Lower lobe of right lung (tissue), 2 donors: ENCODE results near the gene OR11H7. TPM values are rescaled to one million over a fixed set of nuclear protein-coding genes. Genes with fewer than 3 reads are reported as not detected.
"Not testable (repeated sequence)": the region's sequence is repeated elsewhere in the genome, so short reads cannot be mapped to it uniquely, and the experiment has no call there.

ENCODE experiments used
- ATAC-seq, 2 donors: fragments of 200-7000 bp; cut with Tn5 transposase; one replicate each; pipeline ENCODE4 v1.9.1; 2020 to 2022; ENCODE audit warnings: mild to moderate bottlenecking in 2 of 2, moderate library complexity in 2 of 2
- DNase-seq: peaks from one replicate; pipeline ENCODE4 v3.0.0-alpha.2; 2020
- H3K27ac ChIP-seq: fragments of 200-600 bp; one replicate; pipeline ENCODE4 v1.8.0; 2022
- H3K27me3 ChIP-seq: fragments of 200-600 bp; one replicate; pipeline ENCODE4 v1.8.0; 2022; ENCODE audit warnings: low read depth
- H3K36me3 ChIP-seq: fragments of 200-600 bp; one replicate; pipeline ENCODE4 v1.8.0; 2022; ENCODE audit warnings: mild to moderate bottlenecking
- H3K4me1 ChIP-seq: fragments of 200-600 bp; one replicate; pipeline ENCODE4 v1.8.0; 2022
- H3K4me3 ChIP-seq: fragments of 200-600 bp; one replicate; pipeline ENCODE4 v1.8.0; 2022; ENCODE audit warnings: mild to moderate bottlenecking
- H3K9me3 ChIP-seq: fragments of 200-600 bp; one replicate; pipeline ENCODE4 v1.8.0; 2022
- intact Hi-C: fragments of 100-400 bp; cut with DNase I; formaldehyde crosslinking; loops from one replicate; pipeline ENCODE4 v1.11.0; 2022
- total RNA-seq: library from RNA; stranded (reverse); fragmentation: NEBNext Ultra II Directional; extraction: Animal tissue kit (Norgen Biotek cat#: 25700); gene quantifications from one replicate; pipeline ENCODE4 v1.2.1, GENCODE V29; 2021
- TF ChIP-seq, protein P1 (sequence below): fragments of 200-600 bp; IDR thresholded peaks from one replicate; pipeline ENCODE4 v1.8.0; 2022; ENCODE audit warnings: antibody characterized with exemption, mild to moderate bottlenecking
- donor health status: DM: no; HTN: yes; CAD: no; lungs with severe emphysema.

The OR11H7 gene
- total RNA-seq, 1 donor from 2014 or later = not detected

DNA sequence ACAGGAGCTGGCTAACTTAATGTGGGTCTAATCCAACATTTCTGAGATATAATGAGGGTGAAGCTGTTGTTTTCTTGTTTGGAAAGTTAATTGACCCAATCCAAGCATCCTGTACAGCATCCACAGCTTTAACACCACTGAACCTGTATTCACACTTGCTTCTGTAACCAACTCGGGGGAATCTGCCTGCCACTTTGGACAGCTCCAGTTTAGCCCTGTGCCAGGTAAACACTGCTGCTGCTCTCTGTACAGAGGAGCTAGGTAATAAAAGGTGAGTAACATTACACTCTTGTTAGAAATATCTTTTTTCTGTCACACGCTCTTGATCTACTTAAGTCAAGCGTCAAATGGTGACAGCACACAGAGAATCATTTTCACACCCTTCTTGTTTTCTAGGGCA, 37.4 kb upstream of the OR11H7 start:
- DNase-seq (no peak), ATAC-seq (no peak)
- Histone ChIP-seq H3K27ac (no peak overlapping the region), H3K4me3 (no peak overlapping the region), H3K27me3 (no peaks in the 10 kb centered on the region), H3K36me3 (no peaks in the 10 kb centered on the region), H3K4me1 (no peaks in the 10 kb centered on the region), H3K9me3 (no peaks in the 10 kb centered on the region)
- TF ChIP-seq, protein P1, sequence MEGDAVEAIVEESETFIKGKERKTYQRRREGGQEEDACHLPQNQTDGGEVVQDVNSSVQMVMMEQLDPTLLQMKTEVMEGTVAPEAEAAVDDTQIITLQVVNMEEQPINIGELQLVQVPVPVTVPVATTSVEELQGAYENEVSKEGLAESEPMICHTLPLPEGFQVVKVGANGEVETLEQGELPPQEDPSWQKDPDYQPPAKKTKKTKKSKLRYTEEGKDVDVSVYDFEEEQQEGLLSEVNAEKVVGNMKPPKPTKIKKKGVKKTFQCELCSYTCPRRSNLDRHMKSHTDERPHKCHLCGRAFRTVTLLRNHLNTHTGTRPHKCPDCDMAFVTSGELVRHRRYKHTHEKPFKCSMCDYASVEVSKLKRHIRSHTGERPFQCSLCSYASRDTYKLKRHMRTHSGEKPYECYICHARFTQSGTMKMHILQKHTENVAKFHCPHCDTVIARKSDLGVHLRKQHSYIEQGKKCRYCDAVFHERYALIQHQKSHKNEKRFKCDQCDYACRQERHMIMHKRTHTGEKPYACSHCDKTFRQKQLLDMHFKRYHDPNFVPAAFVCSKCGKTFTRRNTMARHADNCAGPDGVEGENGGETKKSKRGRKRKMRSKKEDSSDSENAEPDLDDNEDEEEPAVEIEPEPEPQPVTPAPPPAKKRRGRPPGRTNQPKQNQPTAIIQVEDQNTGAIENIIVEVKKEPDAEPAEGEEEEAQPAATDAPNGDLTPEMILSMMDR = no peak
- intact Hi-C loops = no loop called here

DNA sequence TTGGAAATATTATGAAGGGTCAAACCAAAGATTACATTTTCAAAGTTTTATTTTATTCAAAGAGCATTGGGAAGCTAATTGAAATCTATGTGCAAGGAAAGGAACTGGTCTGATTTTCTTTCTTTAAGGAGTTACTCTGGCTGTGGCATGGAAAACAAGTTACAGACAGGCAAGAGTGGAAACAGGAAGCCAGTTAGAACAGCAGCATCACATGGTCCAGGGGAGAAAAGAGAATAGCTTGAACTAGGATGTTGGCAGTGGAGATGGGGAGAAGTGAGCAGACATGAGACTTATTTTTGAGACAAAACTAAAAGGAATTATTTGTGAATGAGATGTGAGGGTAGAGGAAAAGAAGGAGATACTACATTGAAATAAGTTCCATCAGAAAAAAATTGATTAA, 34.7 kb upstream of the OR11H7 start:
- Histone ChIP-seq H3K9me3 (no peaks in the 10 kb centered on the region), H3K4me1 (no peaks in the 10 kb centered on the region), H3K27me3 (no peaks in the 10 kb centered on the region), H3K36me3 (no peaks in the 10 kb centered on the region), H3K27ac (no peak overlapping the region), H3K4me3 (no peak overlapping the region)
- intact Hi-C loops = no loop called here
- TF ChIP-seq, protein P1 = no peak
- ATAC-seq = no peak
- no peak for DNase-seq

DNA sequence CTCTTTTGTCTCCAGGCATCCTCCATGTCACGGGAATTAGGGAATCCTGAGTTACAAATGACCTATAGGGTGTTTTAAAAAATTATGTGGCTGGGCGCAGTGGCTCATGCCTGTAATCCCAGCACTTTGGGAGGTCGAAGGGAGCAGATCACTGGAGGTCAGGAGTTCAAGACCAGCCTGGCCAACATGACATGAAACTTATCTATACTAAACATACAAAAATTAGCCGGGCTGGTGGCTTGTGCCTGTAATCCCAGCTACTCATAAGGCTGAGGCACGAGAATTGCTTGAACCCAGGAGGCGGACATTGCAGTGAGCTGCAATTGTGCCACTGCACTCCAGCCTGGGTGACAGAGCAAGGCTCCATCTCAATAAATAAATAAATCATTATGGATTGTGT, 33.6 kb upstream of the OR11H7 start:
- H3K9me3 ChIP-seq, DNase-seq, intact Hi-C loops, H3K27me3 ChIP-seq, H3K4me3 ChIP-seq, H3K27ac ChIP-seq, H3K36me3 ChIP-seq, ATAC-seq, H3K4me1 ChIP-seq: not testable (repeated sequence)

DNA sequence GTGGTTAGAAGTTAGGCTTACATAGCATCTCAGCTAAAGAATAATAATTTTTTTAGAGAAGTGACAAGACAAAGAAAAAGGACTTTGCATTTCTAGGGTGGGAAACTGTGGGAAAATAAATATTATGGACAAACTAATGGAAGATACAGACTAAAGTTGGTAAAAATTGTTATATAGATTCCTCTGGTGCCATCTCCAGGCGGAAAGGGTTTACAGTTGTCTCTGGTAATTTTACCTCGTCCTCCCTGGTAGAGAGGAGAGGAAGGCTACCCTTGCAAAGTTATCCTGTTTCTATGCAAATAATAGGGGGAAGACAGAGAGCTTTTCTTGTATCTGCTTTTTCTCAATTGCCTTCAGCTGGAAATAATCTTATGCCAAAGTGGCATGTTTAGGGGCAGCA, 32.9 kb upstream of the OR11H7 start:
- H3K27ac ChIP-seq = no peak overlapping the region
- intact Hi-C loops = no loop called here
- TF ChIP-seq, protein P1 = no peak
- H3K4me3 ChIP-seq = no peak overlapping the region
- H3K27me3 ChIP-seq = no peaks in the 10 kb centered on the region
- no peaks in the 10 kb centered on the region for H3K9me3 ChIP-seq
- ATAC-seq (no peak), DNase-seq (no peak)
- H3K36me3 ChIP-seq = no peaks in the 10 kb centered on the region
- no peaks in the 10 kb centered on the region for H3K4me1 ChIP-seq

DNA sequence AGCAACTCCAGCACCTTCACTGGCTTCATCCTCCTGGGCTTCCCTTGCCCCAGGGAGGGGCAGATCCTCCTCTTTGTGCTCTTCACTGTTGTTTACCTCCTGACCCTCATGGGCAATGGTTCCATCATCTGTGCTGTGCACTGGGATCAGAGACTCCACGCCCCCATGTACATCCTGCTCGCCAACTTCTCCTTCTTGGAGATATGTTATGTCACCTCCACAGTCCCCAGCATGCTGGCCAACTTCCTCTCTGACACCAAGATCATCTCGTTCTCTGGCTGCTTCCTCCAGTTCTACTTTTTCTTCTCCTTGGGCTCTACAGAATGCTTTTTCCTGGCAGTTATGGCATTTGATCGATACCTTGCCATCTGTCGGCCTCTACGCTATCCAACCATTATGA, 31.3 kb upstream of the OR11H7 start:
- peak; percentile 62 for DNase-seq
- Histone ChIP-seq H3K27me3 (no peaks in the 10 kb centered on the region), H3K4me3 (no peak overlapping the region), H3K27ac (no peak overlapping the region), H3K36me3 (no peaks in the 10 kb centered on the region), H3K4me1 (no peaks in the 10 kb centered on the region), H3K9me3 (no peaks in the 10 kb centered on the region)
- TF ChIP-seq, protein P1 = no peak
- peak; percentile 48 to 83 for ATAC-seq
- intact Hi-C loops = no loop called here

DNA sequence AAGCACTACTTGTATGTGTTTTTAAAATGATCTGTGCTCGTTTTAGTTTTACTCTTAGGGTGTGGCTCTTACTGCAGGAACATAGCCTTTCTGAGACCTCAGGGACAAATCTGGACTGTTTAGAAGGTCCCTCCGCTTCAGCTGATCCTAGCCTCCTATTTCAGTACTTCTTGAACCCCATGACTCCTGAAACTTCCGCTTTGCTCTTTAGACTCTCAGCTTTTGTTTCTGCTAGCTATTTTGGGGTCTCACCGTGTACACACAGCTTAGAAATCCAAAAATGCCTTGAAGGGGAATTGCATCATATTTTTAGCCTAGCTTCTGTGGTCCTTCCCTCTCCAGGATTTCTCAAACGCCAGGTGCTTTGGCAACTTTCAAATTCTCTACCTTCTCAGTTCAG, 29.8 kb upstream of the OR11H7 start:
- no peak overlapping the region for H3K4me3 ChIP-seq
- H3K36me3 ChIP-seq = no peaks in the 10 kb centered on the region
- no peaks in the 10 kb centered on the region for H3K4me1 ChIP-seq
- TF ChIP-seq, protein P1 = no peak
- DNase-seq = no peak
- ATAC-seq = no peak
- no peaks in the 10 kb centered on the region for H3K27me3 ChIP-seq
- H3K27ac ChIP-seq = no peak overlapping the region
- intact Hi-C loops = no loop called here
- no peaks in the 10 kb centered on the region for H3K9me3 ChIP-seq
